ENCODE results near the gene AP4M1. TPM values are rescaled to one million over a fixed set of nuclear protein-coding genes. Genes with fewer than 3 reads are reported as not detected.
"Not testable (repeated sequence)": the region's sequence is repeated elsewhere in the genome, so short reads cannot be mapped to it uniquely, and the experiment has no call there.

Gene AP4M1
- polyA plus RNA-seq, 4 donors, result 23.7 to 36.2 (median 31.5) TPM

DNA sequence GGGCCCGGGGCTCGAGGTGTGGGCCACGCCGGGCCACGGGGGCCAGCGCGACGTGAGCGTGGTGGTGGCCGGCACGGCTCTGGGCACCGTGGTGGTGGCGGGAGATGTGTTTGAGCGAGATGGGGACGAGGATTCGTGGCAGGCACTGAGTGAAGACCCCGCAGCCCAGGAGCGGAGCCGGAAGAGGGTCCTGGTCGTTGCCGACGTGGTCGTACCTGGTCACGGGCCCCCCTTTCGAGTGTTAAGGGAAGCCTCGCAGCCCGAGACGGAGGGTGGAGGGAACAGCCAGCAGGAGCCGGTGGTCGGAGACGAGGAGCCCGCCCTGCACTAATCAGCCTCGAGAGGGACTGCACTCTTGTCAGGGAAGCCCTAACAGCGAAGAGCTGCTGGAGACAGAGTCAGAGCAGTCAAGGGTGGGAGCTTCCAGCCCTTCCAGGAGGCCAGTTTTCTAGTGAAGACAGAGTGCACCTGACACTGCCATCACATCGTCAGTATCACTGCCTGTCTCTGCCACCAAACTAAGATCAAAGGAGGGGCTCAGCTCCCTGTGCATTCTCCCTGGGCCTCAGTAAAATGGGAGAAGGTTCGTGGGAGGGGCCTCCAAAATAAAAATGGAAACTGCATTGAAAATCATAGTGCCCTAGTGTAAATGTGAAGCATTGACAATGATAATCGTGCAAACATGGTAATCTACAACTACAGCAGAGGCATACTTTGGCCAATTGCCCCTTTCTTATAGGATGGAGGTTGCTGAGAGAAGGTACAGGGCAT is 26.6 kb downstream of the AP4M1 start:
- no peak for DNase-seq (ENCODE audit: low read depth in 4 of 4, low spot score in 3 of 4)

- no peak for DNase-seq (ENCODE audit: low read depth in 4 of 4, low spot score in 3 of 4)
Measured at GRCh38 chr7:100128637-100128963, 27.2 kb downstream of the AP4M1 start.

- DNase-seq (ENCODE audit: low read depth in 4 of 4, low spot score in 3 of 4), result not testable (repeated sequence)
Measured at GRCh38 chr7:100130220-100130607, 28.8 kb downstream of the AP4M1 start.

DNA sequence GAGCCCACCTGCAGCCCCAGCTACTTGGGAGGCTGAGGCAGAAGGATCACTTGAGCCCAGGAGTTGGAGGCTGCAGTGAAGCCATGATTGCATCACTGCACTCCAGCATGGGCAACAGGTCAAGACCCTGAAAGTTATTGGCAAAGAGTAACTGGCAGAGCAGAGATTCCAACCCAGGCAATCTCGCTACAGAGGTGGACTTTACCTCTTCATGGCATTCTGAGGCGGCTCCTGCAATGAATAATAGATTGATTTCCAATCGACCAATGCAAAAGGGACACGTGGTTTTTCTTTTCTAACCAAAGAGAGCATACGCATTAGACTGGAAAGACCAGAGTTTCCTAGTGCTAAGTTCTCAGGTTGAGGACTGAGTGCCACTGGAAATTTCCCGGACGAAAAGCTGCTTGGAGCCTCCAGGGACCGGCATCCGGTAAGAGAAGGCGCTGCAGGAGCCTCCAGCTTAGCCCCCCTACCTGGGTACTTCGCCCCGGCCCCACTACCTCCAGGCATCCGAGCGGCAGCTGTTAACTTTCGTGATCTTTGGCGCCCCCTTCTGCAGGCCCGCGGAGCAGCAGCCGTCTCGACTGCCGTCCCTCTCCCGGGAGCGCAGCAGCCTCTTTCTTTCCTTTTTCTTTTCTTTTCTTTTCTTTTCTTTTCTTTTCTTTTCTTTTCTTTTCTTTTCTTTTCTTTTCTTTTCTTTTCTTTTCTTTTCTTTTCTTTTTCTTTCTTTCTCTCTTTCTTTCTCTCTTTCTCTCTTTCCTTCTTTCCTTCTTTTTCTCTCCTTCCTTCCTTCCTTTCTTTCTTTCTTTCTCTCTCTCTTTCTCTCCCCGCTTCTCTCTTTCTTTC is 29.4 kb downstream of the AP4M1 start:
- peak in 2 of 4 donors; percentile 37 to 69 for DNase-seq (ENCODE audit: low read depth in 4 of 4, low spot score in 3 of 4)

DNA sequence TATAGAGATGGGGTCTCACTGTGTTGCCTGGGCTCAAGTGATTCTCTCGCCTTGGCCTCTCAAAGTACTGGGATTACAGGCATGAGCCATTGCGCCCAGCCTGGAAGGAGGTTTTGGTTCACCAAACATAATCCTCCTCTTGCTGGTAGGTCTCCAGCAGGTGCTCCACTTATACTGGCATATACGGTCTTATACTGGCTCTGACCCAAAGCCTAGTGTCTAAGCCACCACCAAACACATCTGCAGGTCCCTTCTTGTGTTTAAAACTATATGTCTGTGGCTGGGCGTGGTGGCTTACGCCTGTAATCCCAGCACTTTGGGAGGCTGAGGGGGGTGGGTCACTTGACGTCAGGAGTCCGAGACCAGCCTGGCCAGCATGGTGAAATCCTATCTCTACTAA is 30.7 kb downstream of the AP4M1 start:
- DNase-seq (ENCODE audit: low read depth in 4 of 4, low spot score in 3 of 4), result no peak

GRCh38 chr7:100132697-100133151 is 31.3 kb downstream of the AP4M1 start:
- DNase-seq (ENCODE audit: low read depth in 4 of 4, low spot score in 3 of 4), result no peak

- no peak for DNase-seq (ENCODE audit: low read depth in 4 of 4, low spot score in 3 of 4)
Measured at GRCh38 chr7:100137851-100138760, 36.7 kb downstream of the AP4M1 start.

DNA sequence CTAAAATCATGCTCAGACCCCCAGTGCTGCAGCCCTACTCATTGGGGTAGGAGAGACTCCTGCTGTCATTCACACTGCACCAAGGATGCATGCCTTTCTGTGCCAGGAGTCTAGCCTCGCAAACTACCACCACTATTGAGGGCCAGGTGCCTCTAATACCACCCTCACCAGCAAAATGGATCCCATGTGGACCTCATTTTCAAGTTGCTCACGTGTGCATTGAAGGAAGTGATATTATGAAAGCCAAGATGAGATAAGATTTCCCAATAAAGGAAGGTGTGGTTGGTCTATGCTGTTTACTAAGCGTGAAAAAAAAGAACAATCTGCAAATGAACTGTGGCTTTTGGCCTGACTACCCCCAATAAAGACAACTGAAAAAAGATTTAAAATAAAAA is 40.1 kb downstream of the AP4M1 start:
- no peak for DNase-seq (ENCODE audit: low read depth in 4 of 4, low spot score in 3 of 4)

- no peak for DNase-seq (ENCODE audit: low read depth in 4 of 4, low spot score in 3 of 4)
Measured at GRCh38 chr7:100142461-100142860, 41.0 kb downstream of the AP4M1 start.

- not testable (repeated sequence) for DNase-seq (ENCODE audit: low read depth in 4 of 4, low spot score in 3 of 4)
Measured at GRCh38 chr7:100146350-100146749, 44.9 kb downstream of the AP4M1 start.

DNA sequence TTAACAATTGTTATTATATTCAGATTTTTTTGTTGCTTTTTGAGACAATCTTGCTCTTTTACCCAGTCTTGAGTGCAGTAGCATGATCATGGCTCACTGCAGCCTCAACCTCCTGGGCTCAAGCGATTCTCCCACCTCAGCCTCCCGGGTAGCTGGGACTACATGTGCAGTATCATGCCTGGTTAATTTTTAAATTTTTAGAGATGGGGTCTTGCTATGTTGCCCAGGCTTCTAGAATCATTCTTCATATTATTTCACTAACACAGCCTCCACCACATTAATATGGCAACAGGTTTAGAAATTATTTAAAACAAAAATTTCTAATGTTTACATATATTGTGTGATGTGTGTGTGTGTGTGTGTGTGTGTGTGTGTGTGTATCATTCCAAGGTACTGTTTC is 45.8 kb downstream of the AP4M1 start:
- DNase-seq (ENCODE audit: low read depth in 4 of 4, low spot score in 3 of 4), result no peak

GRCh38 chr7:100148225-100148558 is 46.7 kb downstream of the AP4M1 start:
- DNase-seq (ENCODE audit: low read depth in 4 of 4, low spot score in 3 of 4), result no peak

- peak; percentile 93 to 97 (median 95) for DNase-seq (ENCODE audit: low read depth in 4 of 4, low spot score in 3 of 4)
Measured at GRCh38 chr7:100148559-100149328, 47.3 kb downstream of the AP4M1 start, which contains the start of gene LAMTOR4. Gene LAMTOR4, plus strand, starts transcription at chr7:100148918. Its CDS starts 55 bp downstream, at chr7:100148973.

DNA sequence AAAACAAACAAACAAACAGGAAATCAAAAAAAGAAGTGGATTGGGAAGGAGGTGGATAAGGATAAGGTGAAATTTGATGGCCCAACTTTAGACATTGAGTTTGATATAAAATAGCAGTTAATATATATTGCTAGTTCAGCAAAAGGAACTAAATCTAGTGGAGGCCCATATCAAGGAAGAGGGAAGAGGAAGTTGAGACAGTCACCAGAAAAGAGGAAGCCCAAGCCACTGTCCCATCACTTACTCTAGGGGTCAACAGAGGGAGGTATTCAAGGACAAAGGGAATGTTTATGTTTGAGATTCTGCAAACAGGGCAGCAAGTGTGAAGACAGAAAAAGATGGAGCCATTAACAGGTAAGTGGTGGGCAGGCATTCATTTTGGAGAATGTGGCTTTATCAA is 51.0 kb downstream of the AP4M1 start:
- DNase-seq (ENCODE audit: low read depth in 4 of 4, low spot score in 3 of 4), result no peak

- no peak for DNase-seq (ENCODE audit: low read depth in 4 of 4, low spot score in 3 of 4)
Measured at GRCh38 chr7:100152937-100153666, 51.7 kb downstream of the AP4M1 start.

GRCh38 chr7:100153708-100154535 is 52.5 kb downstream of the AP4M1 start:
- no peak for DNase-seq (ENCODE audit: low read depth in 4 of 4, low spot score in 3 of 4)

GRCh38 chr7:100154651-100155491 is 53.4 kb downstream of the AP4M1 start:
- no peak for DNase-seq (ENCODE audit: low read depth in 4 of 4, low spot score in 3 of 4)
